Activated CD4-positive, CD25-positive, alpha-beta regulatory T cell treated with anti-CD3 and anti-CD28 coated beads, Interleukin-2, amount 50 U/mL, for 24 hours (primary cell): ENCODE data around the gene GRK7.
"Not testable (repeated sequence)": the region's sequence is repeated elsewhere in the genome, so short reads cannot be mapped to it uniquely, and the experiment has no call there.

Experiments
- ATAC-seq, 2 donors: fragments of 150-1000 bp; cut with Tn5 transposase; one replicate each; pipeline ENCODE4 v1.10.0; 2021; ENCODE audit warnings: mild to moderate bottlenecking in 1 of 2, moderate library complexity in 1 of 2

Gene GRK7

DNA sequence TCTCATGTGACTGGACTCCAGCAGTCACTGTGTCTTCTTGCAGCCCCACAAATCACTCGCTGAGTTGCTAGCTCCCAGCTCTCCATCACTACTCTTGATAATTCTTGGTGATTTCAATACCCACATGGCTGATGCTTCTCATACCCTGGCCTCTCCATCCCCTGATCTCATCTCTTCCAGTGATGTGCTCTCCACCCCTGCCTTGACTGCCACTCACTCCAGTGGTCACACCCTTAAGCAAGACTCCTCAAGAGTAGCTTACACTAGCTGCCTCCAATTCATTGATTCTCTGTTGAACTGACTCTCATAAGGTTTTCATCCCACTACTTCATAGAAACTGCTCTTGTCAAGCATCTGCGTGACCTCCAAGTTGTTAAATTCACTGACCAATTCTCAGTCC is 837 bp downstream of the GRK7 start:
- no peak for ATAC-seq

DNA sequence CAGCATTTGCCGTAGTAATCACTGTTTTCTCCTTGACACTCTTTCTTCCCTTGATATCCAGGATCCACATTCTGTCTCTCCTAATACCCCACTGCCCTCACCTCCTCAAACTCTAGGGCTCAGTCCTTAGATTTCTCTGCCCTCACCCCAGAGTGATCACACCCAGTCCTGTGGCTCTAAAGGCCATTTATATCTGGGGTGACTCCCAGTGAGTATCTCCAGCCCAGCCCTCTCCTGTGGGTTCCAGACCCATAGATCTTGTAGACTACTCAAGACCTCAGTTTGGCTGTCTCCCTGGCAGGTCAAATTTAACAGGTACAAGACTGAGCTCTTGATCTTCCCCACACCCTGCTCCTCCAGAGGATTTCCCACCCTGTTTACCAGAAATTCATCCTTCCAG is 1.3 kb downstream of the GRK7 start:
- no peak for ATAC-seq

DNA sequence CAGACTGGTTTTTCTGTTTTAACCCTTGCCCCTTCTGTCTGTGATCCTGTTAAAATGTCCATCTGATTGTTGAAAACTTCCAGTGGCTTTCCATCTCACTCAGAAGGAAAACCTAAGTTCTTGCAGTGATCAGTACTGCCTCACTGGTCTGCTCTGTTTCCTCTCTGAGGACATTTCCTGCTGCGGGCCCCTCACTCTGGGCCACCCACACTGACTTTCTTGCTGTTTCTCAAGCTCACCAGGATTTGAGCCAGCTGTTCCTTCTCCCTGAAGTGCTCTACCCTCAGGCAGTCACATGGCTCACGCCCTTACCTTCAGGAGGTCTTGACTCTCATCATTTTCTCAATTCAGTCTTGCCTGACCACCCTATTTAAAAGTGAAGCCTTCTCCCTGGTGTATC is 1.8 kb downstream of the GRK7 start:
- no peak for ATAC-seq

DNA sequence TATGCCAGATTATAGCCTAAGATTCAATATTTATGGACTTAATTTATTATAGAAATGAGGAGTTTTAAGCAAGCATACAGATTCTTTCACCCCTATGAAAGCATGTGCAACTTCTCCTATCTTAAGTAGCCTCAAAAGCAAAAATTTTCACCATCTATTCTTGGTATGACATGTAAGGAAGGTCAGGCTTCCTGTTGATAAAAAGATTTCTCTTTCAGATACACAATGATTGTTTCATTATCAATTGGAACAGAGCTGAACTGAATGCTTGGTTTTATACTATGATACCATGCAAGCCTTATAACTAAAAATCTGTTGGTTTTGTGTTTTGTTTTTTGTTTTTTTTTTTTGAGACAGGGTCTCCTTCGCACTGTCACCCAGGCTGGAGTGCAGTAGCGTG is 3.9 kb downstream of the GRK7 start:
- no peak for ATAC-seq

DNA sequence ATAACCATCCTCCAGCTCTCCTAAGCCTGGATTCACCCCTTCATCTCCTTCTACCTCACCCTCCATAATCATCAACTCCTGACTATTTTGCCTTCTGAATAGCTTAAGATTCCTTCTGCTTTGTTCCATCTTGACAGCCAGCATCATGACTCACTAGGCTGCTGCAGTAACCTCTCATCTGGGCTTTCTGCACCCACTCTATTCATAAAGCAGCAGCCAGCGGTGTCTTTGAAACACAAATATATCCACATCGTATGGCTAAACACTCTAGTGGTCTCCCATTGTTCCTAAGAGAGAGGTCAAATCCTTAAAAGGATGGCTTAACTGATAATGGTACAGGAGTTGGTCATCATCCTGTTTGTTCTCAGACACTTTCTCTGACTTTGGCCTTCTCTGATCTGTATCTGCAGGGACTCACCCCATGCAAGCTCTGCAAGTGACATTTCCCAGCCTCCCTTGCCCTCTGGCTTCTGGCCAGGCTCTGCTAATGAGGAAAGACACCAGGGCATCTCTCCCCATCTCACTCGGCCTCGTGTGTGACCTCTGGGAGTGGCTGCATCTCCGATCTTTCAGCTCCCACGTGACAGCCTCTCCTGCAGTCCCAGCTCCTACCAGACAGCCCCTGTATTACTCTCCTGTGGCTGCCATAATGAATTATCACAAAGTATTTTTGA is 6.2 kb downstream of the GRK7 start:
- ATAC-seq: no peak

DNA sequence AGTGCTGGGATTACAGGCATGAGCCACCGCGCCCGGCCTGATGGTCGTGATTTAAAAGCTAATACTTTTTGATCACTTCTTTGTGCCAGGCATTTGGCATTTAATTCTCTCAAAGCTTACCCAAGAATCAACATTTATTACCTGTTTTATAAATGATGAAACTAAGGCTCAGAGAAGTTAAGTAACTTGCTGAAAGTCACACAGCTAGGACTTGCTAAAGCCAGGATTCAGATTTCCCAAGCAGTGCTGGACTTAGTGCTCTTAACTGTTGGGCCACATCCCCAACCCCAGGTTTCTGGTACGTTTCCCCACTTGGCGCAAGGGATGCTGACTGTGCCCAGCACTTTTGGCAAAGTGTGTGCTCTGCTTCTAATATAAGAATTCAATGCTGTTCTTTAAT is 10.5 kb downstream of the GRK7 start:
- no peak for ATAC-seq

DNA sequence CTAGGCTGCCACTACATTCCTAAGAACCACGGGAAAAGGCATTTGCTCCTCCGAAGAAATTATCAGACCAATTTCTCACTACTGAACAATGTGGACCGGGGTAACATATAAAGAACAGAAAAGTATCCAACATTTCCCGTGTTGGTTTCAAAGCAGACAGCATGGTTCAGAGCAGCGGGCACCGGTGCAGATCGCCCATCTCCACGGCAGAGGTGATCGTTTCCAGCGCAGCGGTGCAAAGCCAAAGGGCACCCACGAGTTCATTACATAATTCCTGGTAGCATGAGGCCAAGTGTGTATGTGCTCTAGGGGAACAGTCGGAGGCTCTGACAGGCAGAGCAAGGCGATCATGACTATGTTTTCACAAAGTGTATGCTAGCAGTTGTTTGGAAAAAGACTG is 13.2 kb downstream of the GRK7 start:
- no peak for ATAC-seq

DNA sequence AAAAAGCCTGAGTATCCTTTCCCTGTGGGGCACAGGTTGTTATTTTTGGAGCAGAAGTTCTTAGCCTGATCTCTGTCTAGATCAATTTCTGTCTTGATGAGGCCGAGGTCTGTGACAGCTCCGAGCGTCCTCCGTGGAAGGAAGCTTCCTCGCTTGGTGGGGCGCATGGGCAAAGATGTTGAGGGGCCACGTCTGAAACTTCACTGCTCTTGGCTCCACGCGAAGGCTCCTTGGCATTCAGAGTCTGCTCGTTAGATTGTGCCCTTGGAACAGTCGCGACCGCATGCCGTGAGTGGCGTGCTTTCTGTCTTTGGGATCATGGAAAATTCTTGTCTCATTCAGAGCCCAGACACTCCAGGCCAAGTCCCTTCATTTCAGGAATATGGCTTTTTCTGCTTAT is 13.7 kb downstream of the GRK7 start:
- no peak for ATAC-seq

DNA sequence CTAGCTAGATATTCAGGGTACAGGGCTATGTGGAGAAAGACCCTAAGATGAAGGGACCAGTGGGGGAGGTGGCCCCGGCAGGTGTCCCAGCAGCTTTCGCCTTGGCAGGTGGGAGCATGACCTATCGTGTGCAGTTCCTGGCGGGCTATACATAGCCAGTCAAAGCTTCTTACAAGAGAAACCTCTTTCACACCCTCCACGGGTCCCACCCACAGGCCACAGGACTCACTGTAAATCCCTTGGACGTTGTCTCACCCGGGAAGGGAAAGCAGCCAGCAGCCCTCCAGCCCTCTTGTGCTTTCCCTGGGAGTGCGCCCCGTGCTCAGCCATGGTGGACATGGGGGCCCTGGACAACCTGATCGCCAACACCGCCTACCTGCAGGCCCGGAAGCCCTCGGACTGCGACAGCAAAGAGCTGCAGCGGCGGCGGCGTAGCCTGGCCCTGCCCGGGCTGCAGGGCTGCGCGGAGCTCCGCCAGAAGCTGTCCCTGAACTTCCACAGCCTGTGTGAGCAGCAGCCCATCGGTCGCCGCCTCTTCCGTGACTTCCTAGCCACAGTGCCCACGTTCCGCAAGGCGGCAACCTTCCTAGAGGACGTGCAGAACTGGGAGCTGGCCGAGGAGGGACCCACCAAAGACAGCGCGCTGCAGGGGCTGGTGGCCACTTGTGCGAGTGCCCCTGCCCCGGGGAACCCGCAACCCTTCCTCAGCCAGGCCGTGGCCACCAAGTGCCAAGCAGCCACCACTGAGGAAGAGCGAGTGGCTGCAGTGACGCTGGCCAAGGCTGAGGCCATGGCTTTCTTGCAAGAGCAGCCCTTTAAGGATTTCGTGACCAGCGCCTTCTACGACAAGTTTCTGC is 15.0 kb downstream of the GRK7 start:
- no peak for ATAC-seq

DNA sequence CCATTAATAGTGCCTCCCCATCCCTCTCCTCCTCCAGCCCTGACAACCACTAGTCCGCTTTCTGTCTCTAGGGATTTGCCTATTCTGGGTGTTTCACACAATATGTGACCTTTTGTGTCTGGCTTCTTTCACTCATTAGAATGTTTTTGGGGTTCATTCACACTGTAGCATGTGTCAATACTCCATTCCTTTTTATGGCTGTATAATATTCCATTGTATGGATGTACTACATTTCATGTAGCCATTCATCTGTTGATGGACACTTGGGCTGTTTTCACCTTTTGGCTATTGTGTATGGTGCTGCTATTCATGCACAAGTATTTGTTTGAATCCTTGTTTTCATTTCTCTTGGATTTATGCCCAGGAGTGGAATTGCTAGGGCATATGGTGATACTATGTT is 16.5 kb downstream of the GRK7 start:
- no peak for ATAC-seq

DNA sequence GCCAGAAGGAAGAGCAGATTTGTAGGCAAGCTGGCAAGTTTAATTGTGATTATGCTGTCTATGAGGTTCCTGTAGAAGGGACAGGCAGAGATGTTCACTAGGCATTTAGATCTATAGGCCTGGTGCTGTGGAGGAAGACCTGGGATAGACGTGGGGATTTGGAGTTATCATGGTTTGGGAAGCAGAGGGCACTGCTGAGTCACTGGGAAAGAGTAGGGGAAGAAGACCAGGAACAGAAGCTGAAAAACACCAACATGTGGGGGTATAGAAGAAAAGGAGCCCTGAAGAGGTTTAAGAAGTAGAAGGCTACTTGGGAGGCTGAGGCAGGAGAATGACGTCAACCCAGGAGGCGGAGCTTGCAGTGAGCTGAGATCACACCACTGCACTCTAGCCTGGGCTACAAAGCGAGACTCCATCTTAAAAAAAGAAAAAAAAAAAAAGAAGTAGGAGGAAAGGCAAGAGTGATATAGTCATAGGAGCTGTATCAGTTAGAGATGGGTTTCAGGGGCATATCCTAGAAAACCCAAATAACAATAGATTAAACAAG is 19.3 kb downstream of the GRK7 start:
- no peak for ATAC-seq

DNA sequence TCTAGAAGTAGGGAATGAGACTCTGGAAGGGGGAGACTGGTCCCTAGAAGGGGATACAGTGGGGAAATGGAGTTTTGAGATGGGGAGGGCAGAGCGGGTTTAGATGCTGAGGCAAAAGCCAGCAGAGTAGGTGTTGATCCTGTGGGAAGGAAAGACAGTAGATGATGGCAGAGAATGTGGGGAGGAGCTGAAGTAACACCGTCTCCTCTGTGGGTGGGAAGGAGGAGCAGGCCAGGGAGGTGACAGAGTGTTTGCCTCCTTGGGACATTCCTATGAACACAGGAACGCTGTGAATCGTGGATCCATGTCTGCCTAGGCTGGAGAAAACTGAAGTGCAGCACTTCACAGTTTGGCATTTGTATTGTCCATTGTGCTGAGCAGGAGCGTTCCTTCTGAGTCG is 20.4 kb downstream of the GRK7 start:
- no peak for ATAC-seq

DNA sequence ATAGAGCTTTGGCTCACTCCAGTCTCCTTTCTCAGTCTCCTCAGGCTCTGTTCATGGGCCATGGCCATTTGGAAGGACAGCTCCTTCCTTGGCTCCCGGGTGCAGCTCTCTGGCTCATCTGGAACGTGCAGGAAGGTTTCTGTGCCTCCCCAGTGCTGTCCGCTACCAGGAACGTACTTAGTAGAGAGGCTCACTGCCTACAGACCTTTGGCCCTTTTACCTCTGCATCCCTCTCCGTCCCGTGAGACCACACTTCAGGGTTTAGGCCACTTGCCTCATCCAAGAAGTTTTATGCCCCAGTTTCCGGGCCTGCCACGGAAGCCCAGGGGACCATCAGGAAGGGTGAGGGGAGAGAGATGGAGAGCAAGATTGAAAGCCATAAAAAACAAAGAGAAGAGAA is 20.9 kb downstream of the GRK7 start:
- no peak for ATAC-seq

DNA sequence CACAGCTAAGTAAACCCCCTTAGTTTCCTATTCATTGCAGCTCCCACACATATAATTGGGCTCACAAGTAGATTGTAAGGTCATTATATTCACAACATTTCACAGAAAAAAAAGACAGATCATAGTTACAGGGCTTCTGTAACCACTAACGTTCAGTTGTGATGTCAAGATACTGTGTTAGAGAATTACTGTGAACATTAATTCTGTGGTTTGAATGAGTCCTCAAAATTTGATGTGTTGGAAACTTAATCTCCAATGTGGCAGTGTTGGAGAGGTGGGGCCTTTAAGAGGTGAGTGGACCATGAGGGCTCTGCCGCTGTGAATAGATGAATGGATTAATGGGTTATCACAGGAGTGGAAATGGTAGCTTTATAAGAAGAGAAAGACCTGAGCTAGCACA is 21.3 kb downstream of the GRK7 start:
- no peak for ATAC-seq

DNA sequence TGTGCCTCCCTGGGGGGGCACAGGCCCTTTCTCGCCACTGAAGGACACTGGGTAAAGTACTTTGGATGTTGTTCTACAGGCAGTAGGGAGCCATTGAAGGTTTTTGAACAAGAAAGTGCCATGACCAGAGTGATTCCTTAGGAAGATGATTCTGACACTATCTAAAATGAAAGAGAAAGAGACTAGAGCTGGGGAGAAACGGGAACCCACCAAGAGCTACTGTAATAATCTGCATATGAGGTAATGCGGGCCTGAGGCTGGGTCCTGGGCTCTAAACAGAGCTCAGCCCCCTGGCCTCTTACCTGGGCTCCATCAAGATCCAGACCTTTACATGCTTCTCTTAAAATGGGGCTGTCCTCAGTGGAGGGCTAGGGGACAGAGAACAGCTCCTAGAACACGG is 24.9 kb downstream of the GRK7 start:
- no peak for ATAC-seq

DNA sequence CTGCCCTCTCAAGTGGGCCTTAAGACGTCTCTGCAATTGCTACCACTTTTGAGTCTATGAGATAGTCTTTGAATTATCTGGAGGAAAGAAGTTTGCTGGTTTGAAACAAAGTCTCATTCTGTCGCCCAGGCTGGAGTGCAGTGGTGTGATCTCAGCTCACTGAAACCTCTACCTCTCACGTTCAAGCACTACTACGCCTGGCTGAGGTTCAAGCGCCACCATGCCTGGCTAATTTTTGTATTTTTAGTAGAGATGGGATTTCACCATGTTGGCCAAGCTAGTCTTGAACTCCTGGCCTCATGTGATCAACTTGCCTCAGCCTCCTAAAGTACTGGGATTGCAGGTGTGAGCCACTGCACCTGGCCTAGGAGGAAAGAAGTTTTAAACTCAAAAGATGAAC is 25.5 kb downstream of the GRK7 start:
- not testable (repeated sequence) for ATAC-seq

DNA sequence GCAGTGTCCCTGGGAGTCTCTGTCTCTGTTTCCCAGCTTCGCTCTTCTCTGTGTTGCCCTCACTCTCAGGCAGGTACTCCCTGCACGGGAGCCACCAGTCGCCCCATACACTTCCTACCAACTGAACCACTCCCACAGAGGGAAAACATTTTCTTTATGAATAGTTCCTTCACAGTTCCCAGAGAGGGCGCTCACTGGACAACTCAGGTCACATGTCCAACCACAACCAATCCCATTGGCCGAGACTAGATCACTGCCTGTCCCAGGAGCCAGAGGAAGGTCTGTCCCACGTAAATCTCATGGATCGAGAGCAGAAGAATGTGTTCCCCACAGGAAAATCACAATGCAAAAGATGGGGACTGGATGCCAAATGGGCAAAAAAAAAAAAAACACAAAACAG is 26.1 kb downstream of the GRK7 start:
- ATAC-seq: no peak

DNA sequence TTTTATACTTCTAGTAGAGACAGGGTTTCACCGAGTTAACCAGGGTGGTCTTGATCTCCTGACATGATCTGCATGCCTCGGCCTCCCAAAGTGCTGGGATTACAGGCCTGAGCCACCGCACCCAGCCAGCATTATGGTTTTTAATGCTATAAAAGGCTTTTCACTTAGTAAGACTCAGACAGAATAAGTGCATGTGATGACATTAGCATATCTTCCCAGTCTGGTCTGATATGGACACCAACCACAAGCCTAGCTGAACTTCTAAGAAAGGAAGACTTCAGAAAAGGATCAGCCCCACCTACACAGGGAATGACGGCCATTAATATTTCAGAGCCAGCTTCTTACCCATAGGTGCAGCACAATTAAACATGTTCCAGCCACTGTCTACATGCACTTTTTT is 27.0 kb downstream of the GRK7 start:
- no peak for ATAC-seq

DNA sequence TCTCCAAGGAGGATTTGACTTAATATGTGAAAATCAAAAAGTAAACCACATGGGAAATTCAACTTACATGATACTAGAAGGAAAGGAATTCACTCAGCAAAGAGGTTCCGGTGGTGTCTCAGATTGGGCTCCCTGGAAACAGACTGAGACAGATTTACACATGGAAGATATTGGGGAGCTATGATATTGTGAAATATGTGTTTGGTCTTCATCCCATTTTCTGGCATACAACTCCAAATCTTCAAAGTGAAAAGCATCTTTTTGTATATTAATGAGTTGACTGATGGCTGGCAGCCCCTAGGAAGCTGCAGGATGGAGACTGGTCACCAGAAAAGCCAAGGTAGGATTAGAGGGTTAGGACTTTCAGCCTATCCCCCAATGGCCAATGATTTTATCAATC is 29.3 kb downstream of the GRK7 start:
- ATAC-seq: no peak

DNA sequence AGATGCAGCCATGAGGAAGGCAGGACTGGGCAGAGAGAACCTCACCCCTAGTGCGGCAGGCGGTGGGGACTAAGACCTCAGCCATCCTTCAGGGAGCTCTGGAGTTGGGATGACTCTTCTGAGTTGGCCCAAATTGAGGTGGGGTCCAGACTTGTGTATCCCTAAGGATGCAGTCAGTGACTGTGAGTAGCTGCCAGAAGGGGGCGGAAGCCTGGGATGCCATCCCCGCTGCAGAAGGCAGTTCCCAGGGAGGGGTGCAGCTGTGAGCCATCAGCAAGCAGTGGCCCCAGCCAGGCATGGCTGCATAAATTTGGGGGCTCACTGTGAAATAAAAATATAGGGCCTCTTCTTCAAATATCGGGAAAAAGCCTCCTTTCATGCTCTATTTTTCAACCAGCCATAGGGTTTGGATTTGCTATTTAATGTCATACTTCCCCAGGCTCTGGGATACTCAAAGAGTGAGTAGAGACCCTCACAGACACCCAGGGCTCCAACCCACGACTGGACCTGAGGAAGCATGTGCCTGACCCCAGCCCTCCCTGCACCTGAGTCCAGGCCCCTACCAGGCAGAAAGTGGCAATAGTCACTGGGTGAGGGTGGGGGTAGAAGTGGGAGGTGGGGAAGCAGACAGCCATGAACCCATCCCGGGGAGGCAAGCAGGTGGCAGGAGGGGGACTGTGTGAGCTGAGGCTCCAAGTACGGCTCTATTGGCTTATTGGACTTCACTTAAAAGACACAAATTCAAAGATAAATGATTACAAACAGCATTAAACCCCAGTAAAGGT is 30.5 kb downstream of the GRK7 start:
- ATAC-seq: no peak

DNA sequence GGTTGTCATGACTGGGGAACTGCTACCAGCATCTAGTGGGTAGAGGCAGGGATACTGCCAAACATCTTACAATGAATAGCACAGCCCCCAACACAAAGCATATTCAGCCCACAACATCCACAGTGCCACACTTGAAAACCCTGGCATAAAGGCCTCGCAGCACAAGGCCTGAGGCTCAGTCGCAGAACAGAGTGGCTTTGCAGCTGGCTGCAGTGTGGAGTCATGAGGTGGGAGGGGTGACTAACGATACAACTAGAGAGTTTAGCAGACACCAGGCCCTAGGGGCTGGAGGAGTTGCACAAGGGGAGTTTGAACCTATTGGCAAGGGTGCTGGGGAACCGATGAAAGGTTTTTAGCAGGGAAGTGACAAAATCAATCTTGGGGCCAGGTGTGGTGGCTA is 32.1 kb downstream of the GRK7 start:
- ATAC-seq: no peak

DNA sequence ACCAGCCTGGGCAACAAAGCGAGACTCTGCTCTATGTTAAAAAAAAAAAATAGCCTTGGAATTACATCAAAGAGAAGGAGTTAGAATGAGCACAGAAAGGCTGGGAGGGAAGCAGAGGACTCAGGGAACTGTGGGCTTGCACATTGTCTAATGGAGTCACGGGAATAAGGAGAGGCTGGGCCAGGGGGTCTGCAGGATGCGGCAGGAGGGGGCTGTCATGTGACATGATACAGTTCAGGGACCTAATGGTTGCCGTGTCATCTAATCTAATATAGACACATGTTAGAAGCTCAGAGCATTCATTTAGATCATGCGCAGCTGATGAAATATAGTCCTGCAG is 32.5 kb downstream of the GRK7 start:
- ATAC-seq: no peak

DNA sequence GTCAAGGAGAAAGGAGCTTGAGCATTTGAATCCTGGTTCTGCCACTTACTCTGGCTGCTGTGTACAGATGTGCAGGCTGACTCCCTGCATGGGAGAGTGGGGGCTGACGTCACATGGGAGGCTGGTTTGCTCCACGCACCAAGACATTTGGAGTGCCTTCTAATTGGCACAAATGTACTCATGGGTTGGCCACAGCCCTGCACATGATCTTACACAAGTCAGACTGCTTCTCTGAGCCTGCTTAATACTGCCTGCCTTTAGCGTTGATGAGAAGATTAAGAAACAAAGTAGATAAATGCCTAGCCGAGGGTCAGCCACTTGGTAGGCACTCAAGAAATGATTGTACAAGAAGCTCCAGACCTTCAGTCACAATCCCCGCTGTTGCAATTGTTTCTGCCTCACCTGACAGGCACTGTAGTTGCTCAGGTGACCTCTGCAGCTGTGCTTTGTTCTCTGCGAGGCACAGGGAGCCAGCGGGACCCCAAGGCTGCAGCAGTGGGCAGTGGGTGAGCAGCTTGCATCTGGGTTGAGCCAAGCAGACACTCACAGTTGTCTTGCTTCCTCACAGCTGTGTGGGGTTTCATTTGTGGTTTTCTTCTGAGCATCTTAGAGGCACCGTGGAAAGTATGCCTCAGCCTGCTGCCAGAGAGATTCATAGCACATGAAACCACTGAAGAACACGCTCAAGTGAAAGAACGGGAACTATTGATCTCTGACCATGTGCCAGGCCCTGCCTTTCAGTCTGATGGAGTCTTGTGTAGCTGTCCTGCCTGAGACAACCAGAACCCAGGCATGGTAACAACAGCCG is 33.1 kb downstream of the GRK7 start:
- ATAC-seq: peak; percentile 92
